Stimulated activated CD4-positive, alpha-beta T cell treated with anti-CD3 and anti-CD28 coated beads, Interleukin-4, amount 100 ng/mL, for 48 hours (primary cell): ENCODE measurements around the gene GMPPA.

Experiments used
- DNase-seq, 2 donors: peaks; one replicate each; pipeline ENCODE4 v3.0.0-alpha.2; 2020; ENCODE audit warnings: low read depth in 2 of 2

The GMPPA gene

GRCh38 chr2:219506153-219506801 lies 7.6 kb downstream of the GMPPA start:
- no peak for DNase-seq

- DNase-seq, result no peak
Observed at GRCh38 chr2:219506802-219507526, 8.3 kb downstream of the GMPPA start.

GRCh38 chr2:219507581-219508443 lies 9.1 kb downstream of the GMPPA start:
- no peak for DNase-seq

- DNase-seq, result no peak
Observed at GRCh38 chr2:219508444-219508734, 9.7 kb downstream of the GMPPA start.

- no peak for DNase-seq
Observed at GRCh38 chr2:219508971-219509779, 10.5 kb downstream of the GMPPA start.

- peak; percentile 41 to 56 for DNase-seq
Observed at GRCh38 chr2:219509780-219510511, 11.3 kb downstream of the GMPPA start.

- no peak for DNase-seq
Observed at GRCh38 chr2:219510512-219511135, 11.9 kb downstream of the GMPPA start.

- no peak for DNase-seq
Observed at GRCh38 chr2:219511547-219512325, 13.0 kb downstream of the GMPPA start.

- DNase-seq, result no peak
Observed at GRCh38 chr2:219512524-219513216, 14.0 kb downstream of the GMPPA start.

- DNase-seq, result no peak
Observed at GRCh38 chr2:219513787-219514186, 15.1 kb downstream of the GMPPA start.

- DNase-seq, result no peak
Observed at GRCh38 chr2:219514196-219514761, 15.6 kb downstream of the GMPPA start, which contains the start of gene ASIC4. ASIC4 (plus strand) TSS chr2:219514482; CDS start chr2:219514725, 243 bp downstream.

GRCh38 chr2:219514836-219515235 lies 16.1 kb downstream of the GMPPA start:
- no peak for DNase-seq

GRCh38 chr2:219515874-219516629 lies 17.4 kb downstream of the GMPPA start:
- DNase-seq, result no peak

GRCh38 chr2:219516888-219517287 lies 18.2 kb downstream of the GMPPA start:
- DNase-seq, result no peak

- DNase-seq, result no peak
Observed at GRCh38 chr2:219517954-219518778, 19.5 kb downstream of the GMPPA start.

- no peak for DNase-seq
Observed at GRCh38 chr2:219519526-219519916, 20.8 kb downstream of the GMPPA start.

- no peak for DNase-seq
Observed at GRCh38 chr2:219520079-219520478, 21.4 kb downstream of the GMPPA start.
